ENCODE results near the gene ELP2.
A peak's percentile ranks its signal among the peaks of the same experiment; 100 is the strongest.
"Not testable (repeated sequence)": the region's sequence is repeated elsewhere in the genome, so short reads cannot be mapped to it uniquely, and the experiment has no call there.

Gene ELP2

GRCh38 chr18:36157441-36157840, 27.7 kb downstream of the ELP2 start:
- no peak for DNase-seq (ENCODE audit: low read depth, low spot score)

GRCh38 chr18:36158266-36158867, 28.7 kb downstream of the ELP2 start:
- DNase-seq (ENCODE audit: low read depth, low spot score), result no peak

GRCh38 chr18:36160959-36161371, 31.3 kb downstream of the ELP2 start:
- no peak for DNase-seq (ENCODE audit: low read depth, low spot score)

- no peak for DNase-seq (ENCODE audit: low read depth, low spot score)
Measured at GRCh38 chr18:36162981-36163380, 33.3 kb downstream of the ELP2 start.

- no peak for DNase-seq (ENCODE audit: low read depth, low spot score)
Measured at GRCh38 chr18:36167692-36168218, 38.1 kb downstream of the ELP2 start.

GRCh38 chr18:36168296-36168695, 38.6 kb downstream of the ELP2 start:
- DNase-seq (ENCODE audit: low read depth, low spot score), result not testable (repeated sequence)

- DNase-seq (ENCODE audit: low read depth, low spot score), result no peak
Measured at GRCh38 chr18:36169938-36170337, 40.2 kb downstream of the ELP2 start.

- DNase-seq (ENCODE audit: low read depth, low spot score), result no peak
Measured at GRCh38 chr18:36175481-36175880, 45.8 kb downstream of the ELP2 start.

- no peak for DNase-seq (ENCODE audit: low read depth, low spot score)
Measured at GRCh38 chr18:36176177-36176584, 46.5 kb downstream of the ELP2 start.

- DNase-seq (ENCODE audit: low read depth, low spot score), result no peak
Measured at GRCh38 chr18:36176711-36177110, 47.0 kb downstream of the ELP2 start.

- DNase-seq (ENCODE audit: low read depth, low spot score), result no peak
Measured at GRCh38 chr18:36177913-36178312, 48.2 kb downstream of the ELP2 start.

- DNase-seq (ENCODE audit: low read depth, low spot score), result peak; percentile 71
Measured at GRCh38 chr18:36179562-36180355, 50.1 kb downstream of the ELP2 start.

GRCh38 chr18:36181441-36181840, 51.7 kb downstream of the ELP2 start:
- DNase-seq (ENCODE audit: low read depth, low spot score), result no peak

- DNase-seq (ENCODE audit: low read depth, low spot score), result no peak
Measured at GRCh38 chr18:36181898-36182506, 52.3 kb downstream of the ELP2 start.

- DNase-seq (ENCODE audit: low read depth, low spot score), result no peak
Measured at GRCh38 chr18:36183033-36183432, 53.3 kb downstream of the ELP2 start.

GRCh38 chr18:36183987-36184386, 54.3 kb downstream of the ELP2 start:
- no peak for DNase-seq (ENCODE audit: low read depth, low spot score)

GRCh38 chr18:36185157-36185556, 55.5 kb downstream of the ELP2 start:
- DNase-seq (ENCODE audit: low read depth, low spot score), result no peak

GRCh38 chr18:36185901-36186460, 56.3 kb downstream of the ELP2 start:
- no peak for DNase-seq (ENCODE audit: low read depth, low spot score)

- no peak for DNase-seq (ENCODE audit: low read depth, low spot score)
Measured at GRCh38 chr18:36186461-36187192, 56.9 kb downstream of the ELP2 start.

GRCh38 chr18:36187193-36187825, 57.6 kb downstream of the ELP2 start, which contains the start of gene MOCOS:
TSS of gene MOCOS (plus strand) at chr18:36187497. CDS start at chr18:36187540, 43 bp downstream.
- no peak for DNase-seq (ENCODE audit: low read depth, low spot score)
